Neural cell (in vitro differentiated cells): ENCODE results near the gene TSKU.

ENCODE experiments used
- POLR2AphosphoS5 ChIP-seq: IDR thresholded peaks from 2 replicates; pipeline ENCODE4 v1.6.1; 2012
- TAF1 ChIP-seq: IDR thresholded peaks from 2 replicates; pipeline ENCODE4 v1.6.1; 2012; ENCODE audit warnings: low read depth
- TF ChIP-seq, protein P1 (sequence below): IDR thresholded peaks from 2 replicates; pipeline ENCODE4 v1.6.1; 2012; ENCODE audit warnings: borderline replicate concordance
- TF ChIP-seq, protein P2 (sequence below): fragments of 450-650 bp; IDR thresholded peaks from 2 replicates; pipeline ENCODE4 v1.5.1; 2014; ENCODE audit warnings: antibody characterized with exemption, mild to moderate bottlenecking, moderate library complexity; ENCODE audit not compliant: poor library complexity, severe bottlenecking

DNA sequence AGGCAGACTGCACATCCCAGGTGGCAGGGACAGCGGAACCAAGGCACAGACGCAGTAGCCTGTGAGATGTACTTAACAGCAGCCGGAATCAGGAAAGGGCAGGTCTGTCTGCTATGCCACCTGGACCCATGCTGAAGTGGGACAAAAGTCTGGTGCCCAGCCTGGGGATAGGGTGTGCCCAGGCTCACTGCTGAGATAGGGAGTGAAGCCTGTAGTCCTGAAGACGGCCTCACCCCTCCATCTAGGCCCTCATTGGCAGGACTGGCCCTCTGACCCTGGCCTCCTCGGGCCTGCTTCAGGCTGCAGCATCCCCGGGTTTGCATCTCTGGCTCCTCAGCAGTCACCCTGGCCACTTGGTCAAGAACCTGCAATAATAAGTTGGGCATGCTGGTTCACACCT is 32.4 kb upstream of the TSKU start:
- TF ChIP-seq TAF1 (no peak), POLR2AphosphoS5 (no peak)
- TF ChIP-seq, protein P1, sequence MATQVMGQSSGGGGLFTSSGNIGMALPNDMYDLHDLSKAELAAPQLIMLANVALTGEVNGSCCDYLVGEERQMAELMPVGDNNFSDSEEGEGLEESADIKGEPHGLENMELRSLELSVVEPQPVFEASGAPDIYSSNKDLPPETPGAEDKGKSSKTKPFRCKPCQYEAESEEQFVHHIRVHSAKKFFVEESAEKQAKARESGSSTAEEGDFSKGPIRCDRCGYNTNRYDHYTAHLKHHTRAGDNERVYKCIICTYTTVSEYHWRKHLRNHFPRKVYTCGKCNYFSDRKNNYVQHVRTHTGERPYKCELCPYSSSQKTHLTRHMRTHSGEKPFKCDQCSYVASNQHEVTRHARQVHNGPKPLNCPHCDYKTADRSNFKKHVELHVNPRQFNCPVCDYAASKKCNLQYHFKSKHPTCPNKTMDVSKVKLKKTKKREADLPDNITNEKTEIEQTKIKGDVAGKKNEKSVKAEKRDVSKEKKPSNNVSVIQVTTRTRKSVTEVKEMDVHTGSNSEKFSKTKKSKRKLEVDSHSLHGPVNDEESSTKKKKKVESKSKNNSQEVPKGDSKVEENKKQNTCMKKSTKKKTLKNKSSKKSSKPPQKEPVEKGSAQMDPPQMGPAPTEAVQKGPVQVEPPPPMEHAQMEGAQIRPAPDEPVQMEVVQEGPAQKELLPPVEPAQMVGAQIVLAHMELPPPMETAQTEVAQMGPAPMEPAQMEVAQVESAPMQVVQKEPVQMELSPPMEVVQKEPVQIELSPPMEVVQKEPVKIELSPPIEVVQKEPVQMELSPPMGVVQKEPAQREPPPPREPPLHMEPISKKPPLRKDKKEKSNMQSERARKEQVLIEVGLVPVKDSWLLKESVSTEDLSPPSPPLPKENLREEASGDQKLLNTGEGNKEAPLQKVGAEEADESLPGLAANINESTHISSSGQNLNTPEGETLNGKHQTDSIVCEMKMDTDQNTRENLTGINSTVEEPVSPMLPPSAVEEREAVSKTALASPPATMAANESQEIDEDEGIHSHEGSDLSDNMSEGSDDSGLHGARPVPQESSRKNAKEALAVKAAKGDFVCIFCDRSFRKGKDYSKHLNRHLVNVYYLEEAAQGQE = no peak
- TF ChIP-seq, protein P2, sequence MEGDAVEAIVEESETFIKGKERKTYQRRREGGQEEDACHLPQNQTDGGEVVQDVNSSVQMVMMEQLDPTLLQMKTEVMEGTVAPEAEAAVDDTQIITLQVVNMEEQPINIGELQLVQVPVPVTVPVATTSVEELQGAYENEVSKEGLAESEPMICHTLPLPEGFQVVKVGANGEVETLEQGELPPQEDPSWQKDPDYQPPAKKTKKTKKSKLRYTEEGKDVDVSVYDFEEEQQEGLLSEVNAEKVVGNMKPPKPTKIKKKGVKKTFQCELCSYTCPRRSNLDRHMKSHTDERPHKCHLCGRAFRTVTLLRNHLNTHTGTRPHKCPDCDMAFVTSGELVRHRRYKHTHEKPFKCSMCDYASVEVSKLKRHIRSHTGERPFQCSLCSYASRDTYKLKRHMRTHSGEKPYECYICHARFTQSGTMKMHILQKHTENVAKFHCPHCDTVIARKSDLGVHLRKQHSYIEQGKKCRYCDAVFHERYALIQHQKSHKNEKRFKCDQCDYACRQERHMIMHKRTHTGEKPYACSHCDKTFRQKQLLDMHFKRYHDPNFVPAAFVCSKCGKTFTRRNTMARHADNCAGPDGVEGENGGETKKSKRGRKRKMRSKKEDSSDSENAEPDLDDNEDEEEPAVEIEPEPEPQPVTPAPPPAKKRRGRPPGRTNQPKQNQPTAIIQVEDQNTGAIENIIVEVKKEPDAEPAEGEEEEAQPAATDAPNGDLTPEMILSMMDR = no peak
